PC-3 (cell line): ENCODE results near the gene HLA-A. TPM values are rescaled to one million over a fixed set of nuclear protein-coding genes. Genes with fewer than 3 reads are reported as not detected.
A peak's percentile ranks its signal among the peaks of the same experiment; 100 is the strongest.

Experiments used
- ATAC-seq: fragments of 200-7000 bp; cut with Tn5 transposase; 2 replicates; pipeline ENCODE4 v1.9.1; 2020; ENCODE audit warnings: mild to moderate bottlenecking, moderate library complexity
- BruUV-seq: library from RNA; stranded (reverse); fragments of 400-500 nt; replicated peaks from 2 replicates; lab custom pipeline; 2021; lab: Mats Ljungman, UMichigan
- CTCF ChIA-PET: fragments of 300-600 bp; sonication (Branson Sonifier 250); formaldehyde crosslinking; loops from one replicate; lab custom pipeline; 2022; ENCODE audit warnings: antibody characterized with exemption; lab: Charles Lee
- POLR2A ChIA-PET: fragments of 300-600 bp; sonication (Branson Sonifier 250); formaldehyde crosslinking; loops from one replicate; lab custom pipeline; 2022; ENCODE audit warnings: antibody characterized with exemption; ENCODE audit not compliant: unreplicated experiment; lab: Charles Lee
- DNase-seq: peaks from one replicate; pipeline ENCODE4 v3.0.0-alpha.2; 2015
- H2AFZ ChIP-seq: fragments of 300-600 bp; sonication (generic); 2 replicates; pipeline ENCODE4 v1.6.0; 2016; ENCODE audit warnings: antibody characterized with exemption, low read length
- H3F3A ChIP-seq: fragments of 300-600 bp; sonication (generic); one replicate; pipeline ENCODE4 v1.6.0; 2017; ENCODE audit warnings: antibody characterized with exemption, low read length, control low read depth, mild to moderate bottlenecking; ENCODE audit not compliant: unreplicated experiment
- H3K27ac ChIP-seq: fragments of 300-600 bp; sonication (generic); 2 replicates; pipeline ENCODE4 v1.5.1; 2016; ENCODE audit warnings: mild to moderate bottlenecking, low read length
- H3K27me3 ChIP-seq: fragments of 300-600 bp; sonication (generic); 2 replicates; pipeline ENCODE4 v1.6.1; 2016; ENCODE audit warnings: low read length, mixed read lengths
- H3K36me3 ChIP-seq: fragments of 300-600 bp; sonication (generic); 2 replicates; pipeline ENCODE4 v1.6.1; 2016; ENCODE audit warnings: low read depth, mixed run types, low read length, mixed read lengths
- H3K4me1 ChIP-seq: fragments of 300-600 bp; sonication (generic); 2 replicates; pipeline ENCODE4 v1.5.1; 2016; ENCODE audit warnings: low read length; ENCODE audit not compliant: insufficient read depth
- H3K4me2 ChIP-seq: fragments of 300-600 bp; sonication (generic); 2 replicates; pipeline ENCODE4 v1.6.0; 2016; ENCODE audit warnings: low read length
- H3K4me3 ChIP-seq: fragments of 300-600 bp; sonication (generic); 2 replicates; pipeline ENCODE4 v1.5.1; 2016; ENCODE audit warnings: mild to moderate bottlenecking, low read length, mixed read lengths
- H3K79me2 ChIP-seq: fragments of 300-600 bp; sonication (generic); 2 replicates; pipeline ENCODE4 v1.6.1; 2017; ENCODE audit warnings: low read length, mixed read lengths
- H3K9ac ChIP-seq: fragments of 300-600 bp; sonication (generic); 2 replicates; pipeline ENCODE4 v1.6.0; 2016; ENCODE audit warnings: mild to moderate bottlenecking, low read length
- H3K9me2 ChIP-seq: fragments of 300-600 bp; sonication (generic); replicated peaks from 2 replicates; pipeline ENCODE4 v1.6.1; 2016; ENCODE audit warnings: mixed run types, low read length, mixed read lengths
- H3K9me3 ChIP-seq: fragments of 300-600 bp; sonication (generic); 2 replicates; pipeline ENCODE4 v1.6.1; 2016; ENCODE audit warnings: low read length, mixed read lengths
- H4K20me1 ChIP-seq: fragments of 300-600 bp; sonication (generic); 2 replicates; pipeline ENCODE4 v1.6.1; 2016; ENCODE audit warnings: low read length, mixed read lengths
- CTCF ChIP-seq: fragments of 300-600 bp; sonication (generic); conservative IDR thresholded peaks from 2 replicates; pipeline ENCODE4 v1.5.1; 2017; ENCODE audit warnings: antibody characterized with exemption, low read depth, mild to moderate bottlenecking, low read length
- EZH2 ChIP-seq: fragments of 300-600 bp; sonication (generic); IDR thresholded peaks from one replicate; pipeline ENCODE4 v1.6.1; 2017; ENCODE audit warnings: antibody characterized with exemption, mild to moderate bottlenecking, low read length; ENCODE audit not compliant: unreplicated experiment
- EZH2phosphoT487 ChIP-seq: fragments of 300-600 bp; sonication (generic); IDR thresholded peaks from 2 replicates; pipeline ENCODE4 v1.6.1; 2018; ENCODE audit warnings: mild to moderate bottlenecking, antibody characterized with exemption, low read length, borderline replicate concordance
- intact Hi-C: fragments of 100-400 bp; cut with micrococcal nuclease; formaldehyde crosslinking; loops from 2 replicates; pipeline ENCODE4 v1.9.0; 2023
- total RNA-seq: library from RNA; depleted of rRNA; stranded (reverse); fragments of >200 nt; gene quantifications from 2 replicates; pipeline ENCODE4 v1.2.3, GENCODE V29; 2014

HLA-A gene
- total RNA-seq, 1 experiment from 2014 or later = 426 TPM

GRCh38 chr6:29968130-29968529, 25.8 kb downstream of the HLA-A start:
- DNase-seq = peak; percentile 96
- 0 out of 2 replicates have a peak overlapping the region, but pooled peaks have one; percentile 11 for H3K27ac ChIP-seq
- no TSS peak for BruUV-seq
- H3K4me1 ChIP-seq = peaks cover 45% of the 10 kb centered on the region
- intact Hi-C loops = loop anchor here (5.0 to 10.0 kb wide), 2 partner anchors 47 to 121 kb away; no protein-coding TSS in a partner anchor
- no peaks in the 10 kb centered on the region for H3K9me2 ChIP-seq
- no peak overlapping the region for H2AFZ ChIP-seq
- POLR2A ChIA-PET = no interaction called here
- H3K36me3 ChIP-seq = no peaks in the 10 kb centered on the region
- no peaks in the 10 kb centered on the region for H3K27me3 ChIP-seq
- H3K9ac ChIP-seq = no peak overlapping the region
- no peaks in the 10 kb centered on the region for H3K79me2 ChIP-seq
- CTCF ChIA-PET = no interaction called here
- H4K20me1 ChIP-seq = no peaks in the 10 kb centered on the region
- H3K9me3 ChIP-seq = no peaks in the 10 kb centered on the region
- peak; percentile 51 for ATAC-seq
- no peak overlapping the region for H3K4me3 ChIP-seq
- peak overlapping the region; percentile 59 for H3K4me2 ChIP-seq
- peaks cover 8% of the 10 kb centered on the region for H3F3A ChIP-seq
- TF ChIP-seq EZH2phosphoT487 (no peak), EZH2 (no peak), CTCF (no peak)

GRCh38 chr6:29968905-29969304, 26.6 kb downstream of the HLA-A start:
- no peak overlapping the region for H3K4me2 ChIP-seq
- H2AFZ ChIP-seq = no peak overlapping the region
- TF ChIP-seq EZH2 = no peak
- TF ChIP-seq CTCF = no peak
- TF ChIP-seq EZH2phosphoT487 = no peak
- no peak overlapping the region for H3K4me3 ChIP-seq
- H3K9me3 ChIP-seq = no peaks in the 10 kb centered on the region
- H3K9me2 ChIP-seq = no peaks in the 10 kb centered on the region
- ChIA-PET CTCF (interaction anchor here (0.6 kb wide), 1 partner anchor 321 kb away, joined by 3 read pairs; no protein-coding TSS in a partner anchor), POLR2A (no interaction called here)
- H4K20me1 ChIP-seq = no peaks in the 10 kb centered on the region
- H3K27me3 ChIP-seq = no peaks in the 10 kb centered on the region
- ATAC-seq (no peak), DNase-seq (no peak)
- no peak overlapping the region for H3K27ac ChIP-seq
- H3F3A ChIP-seq = peaks cover 8% of the 10 kb centered on the region
- H3K9ac ChIP-seq = no peak overlapping the region
- intact Hi-C loops = loop anchor here (5.0 to 10.0 kb wide), 2 partner anchors 46 to 122 kb away; no protein-coding TSS in a partner anchor
- no TSS peak for BruUV-seq
- peaks cover 45% of the 10 kb centered on the region for H3K4me1 ChIP-seq
- H3K79me2 ChIP-seq = no peaks in the 10 kb centered on the region
- no peaks in the 10 kb centered on the region for H3K36me3 ChIP-seq

- Histone ChIP-seq H3K9me3 (no peaks in the 10 kb centered on the region), H3K4me2 (no peak overlapping the region), H3K27ac (no peak overlapping the region), H3K36me3 (no peaks in the 10 kb centered on the region), H4K20me1 (no peaks in the 10 kb centered on the region), H3K4me3 (no peak overlapping the region), H3K79me2 (no peaks in the 10 kb centered on the region), H2AFZ (no peak overlapping the region), H3K9me2 (no peaks in the 10 kb centered on the region), H3K4me1 (peaks cover 30% of the 10 kb centered on the region), H3F3A (peaks cover 8% of the 10 kb centered on the region), H3K27me3 (no peaks in the 10 kb centered on the region), H3K9ac (no peak overlapping the region)
- TF ChIP-seq CTCF (no peak), EZH2phosphoT487 (no peak), EZH2 (no peak)
- BruUV-seq = no TSS peak
- intact Hi-C loops = no loop called here
- ChIA-PET CTCF (no interaction called here), POLR2A (no interaction called here)
- no peak for DNase-seq
- ATAC-seq = no peak
These were observed 28.4 kb downstream of the HLA-A start for GRCh38 chr6:29970711-29971110.
